ENCODE results near the gene SRSF1.
"Not testable (repeated sequence)": the region's sequence is repeated elsewhere in the genome, so short reads cannot be mapped to it uniquely, and the experiment has no call there.

The SRSF1 gene

DNA sequence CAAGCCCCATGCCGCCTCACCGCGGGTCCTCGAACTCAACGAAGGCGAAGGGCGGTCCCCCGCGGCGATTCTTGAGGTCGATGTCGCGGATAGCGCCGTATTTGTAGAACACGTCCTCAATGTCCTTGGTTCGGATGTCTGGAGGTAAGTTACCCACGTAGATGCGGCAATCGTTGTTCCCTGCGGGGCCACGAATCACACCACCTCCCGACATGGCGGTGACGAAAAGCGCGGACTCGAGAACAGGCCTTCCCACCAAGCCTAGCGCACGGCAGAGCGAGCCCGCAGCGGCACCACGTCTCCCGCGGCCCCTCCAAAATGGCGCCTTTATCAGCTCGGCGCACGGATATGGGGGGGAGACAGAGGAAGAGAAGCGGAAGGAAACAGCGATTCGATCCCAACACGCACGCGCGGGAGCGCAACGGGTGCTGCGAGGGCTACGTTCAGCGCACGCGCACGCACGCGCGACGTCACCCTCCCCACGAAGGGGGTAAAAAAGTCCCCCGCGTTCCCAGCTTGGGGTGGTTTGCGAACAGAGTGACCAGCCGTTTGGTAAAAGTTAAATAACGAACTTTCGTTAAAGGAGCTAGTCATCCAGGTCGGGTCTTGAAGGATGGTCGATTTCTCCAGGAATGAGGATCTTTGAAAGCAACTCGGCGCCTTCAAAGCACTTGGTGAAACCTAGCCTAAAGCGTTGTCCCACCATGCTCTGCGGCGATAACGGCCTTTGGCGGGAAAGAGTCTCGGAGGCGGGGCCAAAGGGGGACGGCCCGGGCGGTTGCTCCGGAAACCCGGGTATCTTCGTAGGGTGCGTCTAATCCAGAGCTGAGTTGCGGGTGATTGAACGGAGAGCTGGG, at the start of gene SRSF1:
SRSF1 (minus strand) TSS at position 323 of the 857 bp plus-strand sequence; CDS start at position 214, 109 bp downstream.
- peak; percentile 98 to 99 for DNase-seq

DNA sequence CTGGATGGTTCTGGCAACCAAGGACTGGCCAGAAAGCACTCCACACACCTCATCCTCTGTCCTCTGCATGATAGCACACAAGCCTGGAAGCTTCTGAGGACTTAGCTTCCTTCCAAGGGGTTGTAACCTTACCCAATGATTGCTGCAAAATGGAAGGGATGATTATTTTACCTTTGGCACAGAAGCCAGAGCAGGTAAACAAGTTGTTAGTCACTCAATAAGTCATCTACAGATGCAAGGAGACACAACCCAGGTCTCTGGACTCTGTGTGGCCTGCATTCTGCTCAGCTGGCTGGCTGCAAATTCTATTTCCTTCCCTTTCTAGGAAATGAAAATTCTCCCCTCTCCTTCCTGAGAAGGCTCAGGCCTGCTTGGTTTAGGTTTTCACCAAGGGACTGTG, 49.4 kb upstream of the SRSF1 start:
- DNase-seq = no peak

DNA sequence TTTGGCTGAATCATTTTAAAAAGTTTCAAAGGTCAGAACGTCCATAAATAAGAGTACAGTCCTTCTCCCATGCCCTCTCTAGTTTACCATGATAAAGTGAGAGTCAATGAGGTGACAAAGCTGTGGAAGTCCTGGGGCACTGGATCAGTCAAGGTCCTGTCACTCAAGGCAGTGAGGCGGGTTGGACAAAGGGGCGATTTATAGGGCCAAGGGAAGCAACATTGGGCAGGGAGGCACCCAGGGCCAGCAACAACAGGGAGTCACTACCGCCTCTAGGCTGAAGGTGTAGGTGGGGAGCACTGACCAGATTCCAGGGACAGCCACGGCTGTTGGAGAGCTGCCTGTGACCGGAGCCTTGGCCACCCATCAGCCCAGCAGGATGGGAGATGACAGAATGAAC, 47.6 kb upstream of the SRSF1 start:
- DNase-seq = no peak

GRCh38 chr17:58052945-58053715, 46.1 kb upstream of the SRSF1 start:
- no peak for DNase-seq

GRCh38 chr17:58052407-58052806, 45.4 kb upstream of the SRSF1 start:
- DNase-seq = no peak

- no peak for DNase-seq
These were observed 44.4 kb upstream of the SRSF1 start for GRCh38 chr17:58051468-58051867.

DNA sequence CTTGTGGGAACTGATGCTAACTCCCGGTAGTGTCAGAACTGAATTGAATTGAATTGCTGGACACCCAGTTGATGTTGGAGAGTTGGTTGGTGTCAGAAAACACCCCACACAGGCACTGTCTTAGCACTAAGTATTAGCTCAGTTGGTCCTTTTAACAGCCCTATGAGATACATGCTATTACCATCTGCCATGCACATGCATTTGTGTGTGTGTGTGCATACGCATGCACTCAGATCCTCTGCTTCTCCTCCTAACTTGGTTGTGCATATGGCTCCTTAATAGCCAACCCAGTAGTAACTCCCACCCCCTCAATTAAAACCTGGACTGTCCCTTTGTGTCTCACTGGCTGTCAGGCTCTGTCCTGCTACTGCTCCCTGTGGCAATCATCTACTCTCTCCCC, 43.9 kb upstream of the SRSF1 start:
- DNase-seq = peak in 1 of 2 experiments; percentile 12

GRCh38 chr17:58049533-58049932, 42.5 kb upstream of the SRSF1 start:
- DNase-seq = no peak

DNA sequence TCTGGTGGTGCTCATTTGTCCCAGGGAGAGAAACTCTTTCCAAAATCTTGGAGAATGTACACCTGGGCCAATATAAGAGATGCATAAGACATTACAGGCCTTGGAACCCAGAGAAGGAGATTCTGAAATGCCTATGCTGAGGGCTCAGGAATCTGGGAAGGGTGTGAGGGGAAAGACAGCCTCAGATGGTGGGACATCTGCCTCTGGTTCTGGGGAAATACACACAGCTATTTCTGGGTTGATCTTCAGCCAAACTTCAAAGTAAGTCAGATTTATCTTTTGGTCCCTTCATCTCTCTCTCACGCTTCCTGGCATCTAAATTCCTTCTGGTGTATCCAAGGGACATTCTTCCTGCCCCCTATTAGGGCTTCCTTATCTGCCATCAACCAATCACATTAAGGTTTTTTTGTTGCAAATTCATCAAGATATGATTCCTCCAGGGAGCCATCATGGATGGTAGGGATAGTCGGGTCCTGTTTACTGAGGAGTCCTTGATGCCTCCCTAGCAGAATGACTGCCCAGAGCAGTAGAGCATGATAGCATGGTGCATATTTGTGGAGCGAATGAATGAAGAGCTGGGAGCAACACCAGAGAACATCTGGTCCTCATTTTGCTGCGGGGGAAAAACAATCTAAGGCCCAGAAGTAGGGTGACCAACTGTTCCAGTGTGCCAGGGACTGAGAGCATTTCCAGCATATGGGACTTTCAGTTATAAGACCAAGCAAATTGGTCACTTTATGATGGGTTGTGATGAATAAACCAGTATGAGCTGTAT, 40.5 kb upstream of the SRSF1 start:
- DNase-seq = peak; percentile 3 to 65

DNA sequence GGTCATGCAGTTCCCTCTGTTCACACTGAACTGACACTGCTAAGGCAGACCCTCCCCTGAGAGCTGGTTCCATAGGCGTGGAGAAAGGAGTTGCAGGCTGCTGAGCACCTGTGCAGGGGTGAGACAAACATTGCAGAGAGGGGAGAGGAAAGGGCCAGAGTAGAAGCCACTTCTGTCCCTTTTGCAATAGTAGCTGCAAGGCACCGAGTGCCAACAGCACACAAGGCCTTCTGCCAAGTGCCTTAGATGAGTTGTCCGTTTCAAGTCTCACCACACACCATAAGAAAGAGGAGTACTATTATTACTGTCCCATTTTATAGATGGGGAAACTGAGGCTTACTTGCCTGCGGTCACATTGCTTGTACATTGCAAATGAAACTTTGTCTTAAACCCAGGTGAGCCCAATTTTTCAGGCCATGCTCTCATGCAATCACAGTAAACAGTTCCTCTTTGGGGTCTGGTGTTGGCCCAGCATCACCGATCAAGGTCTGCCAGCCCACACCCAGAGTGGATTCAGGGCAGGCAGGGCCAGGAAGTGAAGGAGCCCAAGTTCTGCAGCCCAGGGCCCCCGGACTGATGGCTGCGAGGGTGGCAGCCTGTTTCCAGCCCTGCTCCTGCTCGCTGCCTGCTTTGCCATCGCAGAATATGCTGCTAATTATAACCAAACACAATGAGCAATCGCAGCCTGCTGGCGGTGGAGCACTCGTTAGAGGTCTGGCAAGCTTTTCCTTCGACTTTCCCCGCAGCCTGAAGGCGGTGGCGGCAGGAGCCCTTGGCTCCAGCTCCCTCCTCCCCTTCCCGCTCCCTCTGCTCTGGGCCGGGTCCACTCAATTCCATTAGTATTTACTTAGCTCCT, 39.4 kb upstream of the SRSF1 start:
- DNase-seq = no peak

GRCh38 chr17:58044256-58044655, 37.2 kb upstream of the SRSF1 start:
- not testable (repeated sequence) for DNase-seq

- DNase-seq = no peak
These were observed 36.5 kb upstream of the SRSF1 start for GRCh38 chr17:58043221-58044181.

DNA sequence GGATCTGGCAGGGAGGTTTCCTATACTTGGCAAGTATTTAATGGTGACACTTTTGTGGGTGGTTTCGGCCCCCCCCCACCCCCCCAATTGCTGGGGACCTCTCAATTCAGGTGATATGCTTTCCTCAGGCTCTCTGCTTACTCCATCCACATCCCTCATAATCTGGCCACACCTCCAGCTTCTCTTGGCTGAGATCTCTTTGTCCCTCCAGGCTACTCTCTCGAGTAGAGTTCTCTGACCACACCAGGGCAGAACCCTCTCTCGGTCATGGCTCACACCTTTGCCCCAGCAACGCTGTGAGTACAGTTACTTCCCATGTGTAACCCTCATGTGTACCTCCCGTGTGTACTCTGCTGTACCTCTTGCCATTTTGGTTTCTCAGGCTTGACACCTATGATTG, 34.1 kb upstream of the SRSF1 start:
- no peak for DNase-seq

DNA sequence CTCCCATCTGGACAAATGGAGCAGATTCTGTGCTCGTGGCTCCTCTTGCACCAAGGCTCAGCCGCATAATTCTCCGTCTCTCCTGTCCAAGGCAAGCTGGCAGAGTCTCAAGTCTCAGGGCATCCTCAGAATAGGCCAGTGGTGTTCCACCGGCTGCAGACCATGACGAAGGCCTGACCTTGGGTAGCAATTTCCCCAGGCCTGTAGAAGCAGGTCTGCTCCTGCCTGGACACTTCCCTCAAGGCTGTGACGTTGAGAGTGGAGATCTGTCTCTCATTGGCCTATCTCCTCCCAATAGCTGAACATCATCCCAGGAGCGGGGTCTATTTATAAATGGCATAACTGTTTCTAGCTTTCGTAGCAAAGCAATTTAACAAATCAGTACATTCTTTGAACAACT, 33.3 kb upstream of the SRSF1 start:
- no peak for DNase-seq

- no peak for DNase-seq
These were observed 32.9 kb upstream of the SRSF1 start for GRCh38 chr17:58039975-58040374.

DNA sequence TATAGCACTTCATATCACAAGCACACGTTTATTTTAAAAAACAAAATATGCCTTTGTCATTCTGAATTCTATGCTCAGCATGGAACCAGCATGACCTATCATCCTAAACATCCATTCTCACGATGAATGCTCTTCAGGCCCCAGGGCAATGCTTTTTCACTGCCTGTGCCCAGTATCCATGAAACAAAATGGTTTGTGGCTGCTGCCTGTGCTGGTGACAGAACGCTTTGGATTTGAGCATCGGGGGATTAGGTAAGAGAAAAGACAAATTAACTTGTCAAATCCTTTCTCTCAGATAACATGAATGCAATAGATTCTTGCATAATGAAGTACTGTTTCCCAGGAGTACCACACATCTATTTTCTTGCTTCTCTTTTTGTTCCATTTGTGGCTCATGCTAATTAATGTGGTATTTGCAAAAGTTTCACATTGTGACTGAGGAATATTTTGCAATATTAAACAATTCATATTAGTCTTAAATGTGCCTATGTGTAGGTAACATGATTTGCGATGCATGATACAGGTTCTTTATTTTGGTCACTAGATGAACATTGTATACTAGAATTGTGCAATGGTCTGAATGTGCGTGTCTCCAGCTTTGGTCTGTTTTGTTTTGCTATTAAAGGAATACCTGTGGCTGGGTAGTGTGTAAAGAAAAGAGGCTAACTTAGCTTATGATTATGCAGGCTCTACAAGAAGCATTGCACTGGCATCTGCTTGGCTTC, 25.8 kb upstream of the SRSF1 start:
- DNase-seq = no peak

DNA sequence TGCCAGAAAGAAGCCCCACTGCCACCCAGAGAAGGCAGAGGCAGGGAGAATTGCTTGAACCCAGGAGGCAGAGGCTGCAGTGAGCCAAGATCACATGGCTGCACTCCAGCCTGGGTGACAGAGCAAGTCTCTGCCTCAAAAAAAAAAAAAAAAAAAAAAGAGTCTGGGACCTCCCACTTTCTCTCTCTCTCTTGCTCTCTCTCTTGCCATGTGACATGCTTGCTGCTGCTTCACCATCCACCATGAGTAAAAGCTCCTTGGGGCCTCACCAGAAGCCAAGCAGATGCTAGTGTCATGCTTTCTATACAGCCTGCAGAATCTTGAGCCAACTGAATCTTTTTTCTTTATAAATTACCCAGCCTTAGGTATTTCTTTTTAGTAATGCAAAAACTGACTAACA, 21.5 kb upstream of the SRSF1 start:
- no peak for DNase-seq

- no peak for DNase-seq
These were observed 13.4 kb upstream of the SRSF1 start for GRCh38 chr17:58020401-58020800.

GRCh38 chr17:58019521-58019920, 12.5 kb upstream of the SRSF1 start:
- DNase-seq = no peak

DNA sequence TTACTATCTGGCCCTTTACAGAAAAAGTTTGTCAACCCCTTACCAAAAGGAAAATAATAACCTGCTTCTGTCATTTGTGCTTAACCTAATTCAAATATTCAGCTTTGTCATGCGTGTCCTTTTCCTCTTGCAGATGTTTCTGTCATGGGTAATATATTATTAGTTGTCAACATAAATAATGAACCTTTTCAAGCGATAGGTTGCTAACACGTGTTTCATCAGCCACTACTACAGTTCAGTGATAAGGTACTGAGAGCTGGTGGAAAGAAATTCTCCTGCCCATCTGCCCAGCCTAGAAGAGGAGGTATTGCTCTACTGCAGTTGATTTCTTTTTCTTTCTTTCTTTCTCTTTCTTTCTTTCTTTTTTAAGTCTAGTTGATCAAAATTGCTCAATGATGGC, 12.0 kb upstream of the SRSF1 start:
- DNase-seq = no peak
